ENCODE data around the gene TMEM101. TPM values are rescaled to one million over a fixed set of nuclear protein-coding genes. Genes with fewer than 3 reads are reported as not detected.

TMEM101 gene
- total RNA-seq, 1 experiment from 2014 or later, result 18.6 TPM

GRCh38 chr17:43976963-43977837 lies 37.6 kb downstream of the TMEM101 start:
- Mint-ChIP-seq H3K27me3 (ENCODE audit: low read depth) (peaks cover 51% of the 10 kb centered on the region), H3K4me3 (no peak overlapping the region), H3K27ac (no peak overlapping the region), H3K9me3 (no peaks in the 10 kb centered on the region), H3K4me1 (0 out of 4 replicates have a peak, but pooled peaks cover 0 to 2% of the 10 kb centered on the region in 2 experiments), H3K36me3 (ENCODE audit: insufficient read depth in 1 of 3, low read depth in 3 of 3) (no peaks in the 10 kb centered on the region)
- Histone ChIP-seq H3K9me3 (ENCODE audit: control insufficient read depth, low read depth, low read length) (no peaks in the 10 kb centered on the region), H3K79me1 (ENCODE audit: insufficient read depth, low read depth, low read length, poor library complexity, severe bottlenecking) (no peaks in the 10 kb centered on the region), H3K14ac (ENCODE audit: insufficient read depth, low read length) (no peak overlapping the region), H2AK5ac (ENCODE audit: insufficient read length, low read length) (no peak overlapping the region), H3K56ac (ENCODE audit: insufficient read length, low read depth, low read length) (no peak overlapping the region), H3K4ac (ENCODE audit: low read depth, low read length) (no peak overlapping the region), H3T11ph (ENCODE audit: low read length) (no peak overlapping the region), H2BK12ac (ENCODE audit: insufficient read length, low read depth, low read length) (no peak overlapping the region), H3K27ac (ENCODE audit: insufficient read length, low read depth, low read length) (no peak overlapping the region), H4K8ac (replicated peaks; ENCODE audit: insufficient read length, low read depth, low read length) (no peak overlapping the region), H2AFZ (ENCODE audit: low read length) (no peak overlapping the region), H4K20me1 (ENCODE audit: control insufficient read depth, insufficient read depth, insufficient read length) (no peaks in the 10 kb centered on the region), H3K9ac (ENCODE audit: extremely low read depth, insufficient read length, low read length) (no peak overlapping the region), H2BK120ac (ENCODE audit: low read depth, low read length, poor library complexity, severe bottlenecking) (no peak overlapping the region), H3K27me3 (ENCODE audit: insufficient read depth, low read length) (no peaks in the 10 kb centered on the region; the same call in 1 of the 2 replicates), H4K5ac (ENCODE audit: insufficient read length, low read depth, low read length) (no peak overlapping the region), H2BK15ac (ENCODE audit: low read depth, low read length) (no peak overlapping the region), H2BK5ac (ENCODE audit: insufficient read length, low read length) (no peak overlapping the region), H3K23ac (ENCODE audit: insufficient read length, low read depth, low read length) (no peak overlapping the region), H3K23me2 (ENCODE audit: insufficient read length, low read depth, low read length, poor library complexity, severe bottlenecking) (peaks cover 2% of the 10 kb centered on the region), H2BK20ac (ENCODE audit: low read depth, low read length, poor library complexity, severe bottlenecking) (no peak overlapping the region), H3K4me1 (ENCODE audit: insufficient read depth, low read length) (no peaks in the 10 kb centered on the region), H3K18ac (ENCODE audit: insufficient read length, low read depth, low read length) (no peak overlapping the region), H3K4me2 (ENCODE audit: insufficient read depth, insufficient read length, low read length) (no peak overlapping the region), H4K91ac (ENCODE audit: insufficient read length, low read depth, low read length) (no peak overlapping the region), H3K79me2 (ENCODE audit: insufficient read depth, low read length) (no peaks in the 10 kb centered on the region)
- no peak for TF ChIP-seq CTCF (conservative IDR thresholded peaks at IDR 0.05)
- no peak for DNase-seq
- no CpG with 5 or more reads among the region's 9 CpGs for WGBS (ENCODE audit: extremely low coverage, insufficient read length, low lambda C conversion rate)
